GM21717 (cell line): ENCODE measurements around the gene CSMD2.

Experiments
- ATAC-seq: cut with Tn5 transposase; IDR thresholded peaks from one replicate; pipeline ENCODE4 v1.9.1; 2021; ENCODE audit warnings: mild to moderate bottlenecking, moderate library complexity; ENCODE audit not compliant: unreplicated experiment

Gene CSMD2

GRCh38 chr1:33916786-33917185 is 248.2 kb downstream of the CSMD2 start:
- ATAC-seq: no peak

DNA sequence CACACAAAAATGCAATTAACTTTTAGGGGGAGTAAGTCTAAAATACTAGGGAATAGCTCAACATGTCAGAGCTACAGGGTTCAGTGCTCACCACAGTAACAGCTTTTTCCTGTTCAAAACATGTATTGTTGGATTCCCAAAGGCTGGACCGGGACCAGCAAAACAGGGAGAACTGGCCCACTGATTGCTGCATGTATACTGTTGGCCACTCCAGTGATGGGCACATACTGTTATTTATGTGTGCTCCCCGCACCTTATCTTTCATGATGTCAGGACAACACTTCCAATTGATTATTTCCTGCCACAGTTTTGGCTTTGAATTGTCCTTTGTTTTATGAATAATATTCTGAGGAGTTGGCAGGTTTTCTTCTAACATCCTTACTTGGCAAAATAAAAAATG is 250.5 kb downstream of the CSMD2 start:
- ATAC-seq: no peak

GRCh38 chr1:33908324-33908956 is 256.6 kb downstream of the CSMD2 start:
- ATAC-seq: no peak

- ATAC-seq: no peak
These were observed 258.9 kb downstream of the CSMD2 start for GRCh38 chr1:33906156-33906555.

DNA sequence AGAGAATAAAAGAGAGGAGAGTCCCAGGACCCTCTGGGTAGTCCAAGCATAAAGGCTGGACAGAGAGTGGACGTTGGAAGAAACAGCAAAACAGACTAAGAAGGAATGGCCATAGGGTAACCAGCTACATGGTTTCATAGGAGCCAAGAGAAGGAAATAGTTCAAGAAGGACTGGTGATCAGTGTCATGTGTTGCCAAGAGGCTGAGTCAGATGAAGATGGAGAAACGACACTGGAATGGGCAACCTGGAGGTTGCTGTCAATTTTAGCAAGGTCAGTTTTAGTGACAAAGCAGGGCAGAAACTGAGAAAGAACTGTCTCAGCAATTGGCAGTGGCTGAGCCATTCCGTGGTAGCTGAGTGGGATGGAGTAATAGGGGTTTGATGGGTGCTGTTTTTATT is 259.8 kb downstream of the CSMD2 start:
- no peak for ATAC-seq

- peak; percentile 31 for ATAC-seq
These were observed 261.8 kb downstream of the CSMD2 start for GRCh38 chr1:33903210-33903589.

DNA sequence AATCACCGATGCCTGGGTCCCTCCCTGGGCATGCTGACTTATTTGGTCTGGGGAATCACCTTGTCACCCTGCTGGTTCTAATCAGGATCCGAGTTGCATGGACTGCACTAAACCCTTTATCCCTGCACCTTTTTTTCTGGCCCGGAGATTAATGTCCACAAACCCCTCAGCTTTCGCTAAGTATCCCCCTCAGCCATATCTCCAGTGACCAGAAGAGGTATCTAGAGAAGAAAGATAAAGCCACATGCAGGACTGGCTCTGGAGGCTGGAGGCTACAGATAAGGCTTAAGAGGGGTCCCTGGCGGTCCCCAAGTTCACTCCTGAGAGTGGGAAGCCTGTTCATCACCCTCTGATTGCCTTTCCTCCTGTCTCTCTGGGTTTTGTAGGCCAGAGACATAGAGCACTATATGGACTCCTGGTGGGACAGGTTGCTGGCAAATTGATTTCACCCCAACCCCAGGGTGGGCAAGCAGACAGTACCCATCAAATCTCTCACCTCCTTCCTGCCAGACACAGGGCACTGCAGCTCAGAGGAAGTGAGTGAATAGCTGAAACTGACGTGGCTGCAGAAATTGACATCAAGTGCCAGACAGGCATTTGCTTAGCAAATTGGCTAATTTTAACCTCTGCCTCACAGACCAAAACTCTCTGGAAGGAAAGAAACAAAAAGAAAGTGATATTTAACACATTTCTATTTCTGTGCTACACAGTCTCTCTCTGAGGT is 262.4 kb downstream of the CSMD2 start:
- ATAC-seq: peak; percentile 65

DNA sequence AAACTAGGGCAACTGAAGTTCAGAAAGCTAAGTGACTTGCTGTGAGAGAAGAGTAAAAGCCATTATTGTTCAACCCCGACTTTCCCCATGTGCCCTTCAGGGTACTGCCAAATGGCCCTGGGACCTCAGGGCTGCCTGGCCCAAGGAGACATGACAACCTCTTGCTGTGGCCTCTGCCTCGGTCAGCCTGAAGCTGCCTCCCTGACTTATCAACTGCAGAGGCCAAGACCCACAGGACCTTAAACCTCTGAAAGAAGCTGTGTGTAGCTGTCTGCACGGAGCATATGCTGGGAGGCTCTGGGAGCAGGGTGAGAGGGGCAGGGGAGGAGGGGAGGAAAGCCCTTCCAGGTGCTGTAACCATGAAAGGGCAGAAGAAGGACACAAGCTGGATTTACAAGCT is 265.3 kb downstream of the CSMD2 start:
- ATAC-seq: no peak

GRCh38 chr1:33898881-33899280 is 266.1 kb downstream of the CSMD2 start:
- no peak for ATAC-seq

DNA sequence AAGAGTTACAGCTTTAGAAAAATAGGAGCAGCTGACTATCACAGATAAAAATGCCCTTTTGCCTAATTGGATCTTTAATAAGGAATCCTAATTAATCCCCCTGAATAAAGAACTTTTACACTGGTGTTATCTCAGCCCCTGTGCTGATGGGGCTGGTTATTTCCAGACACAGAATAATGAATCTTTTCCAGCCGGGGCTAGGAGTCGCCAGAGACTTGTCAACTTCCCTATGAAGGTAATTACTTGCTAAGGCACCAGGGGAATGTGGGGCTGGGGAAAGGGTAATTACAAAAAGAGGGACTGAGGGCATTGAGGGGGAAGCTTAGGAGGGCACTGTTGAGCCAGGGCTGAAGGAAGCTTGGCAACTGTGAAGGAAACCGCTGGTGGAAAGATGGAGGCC is 266.6 kb downstream of the CSMD2 start:
- no peak for ATAC-seq

GRCh38 chr1:33897092-33897725 is 267.8 kb downstream of the CSMD2 start:
- no peak for ATAC-seq

GRCh38 chr1:33895976-33896375 is 269.1 kb downstream of the CSMD2 start:
- ATAC-seq: no peak

- no peak for ATAC-seq
These were observed 269.6 kb downstream of the CSMD2 start for GRCh38 chr1:33895396-33895795.

DNA sequence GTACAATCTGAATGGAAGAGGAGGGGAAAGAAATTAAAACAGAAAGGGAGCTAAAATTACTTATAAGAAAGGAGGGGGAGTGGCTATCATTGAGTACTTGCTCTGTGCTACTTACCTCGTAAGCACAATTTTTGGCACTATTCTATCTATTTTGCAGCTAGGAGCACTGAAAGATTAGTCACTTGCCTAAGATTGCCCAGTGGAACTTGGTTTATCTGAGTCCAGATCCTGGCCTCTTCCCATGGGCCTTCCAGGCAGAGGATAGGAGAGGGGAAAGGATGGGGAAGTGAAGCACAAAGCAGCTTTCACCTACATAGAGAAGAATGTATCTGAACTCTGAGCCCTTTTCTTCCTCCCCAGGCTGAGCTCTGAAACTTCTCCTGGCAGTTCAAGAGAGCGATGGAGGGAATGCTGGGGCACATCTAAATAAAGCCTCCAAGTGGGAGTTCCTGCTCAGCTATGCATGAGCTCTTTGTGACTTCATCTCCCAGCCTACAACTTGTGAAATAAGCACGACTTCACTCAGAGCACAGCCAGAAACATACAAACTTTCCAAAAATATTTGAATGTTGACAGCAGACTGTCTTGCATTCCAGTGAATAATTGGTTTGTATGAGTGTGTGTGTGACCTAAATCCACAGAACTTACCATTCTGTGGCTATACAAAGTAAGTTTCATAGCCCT is 271.7 kb downstream of the CSMD2 start:
- no peak for ATAC-seq

DNA sequence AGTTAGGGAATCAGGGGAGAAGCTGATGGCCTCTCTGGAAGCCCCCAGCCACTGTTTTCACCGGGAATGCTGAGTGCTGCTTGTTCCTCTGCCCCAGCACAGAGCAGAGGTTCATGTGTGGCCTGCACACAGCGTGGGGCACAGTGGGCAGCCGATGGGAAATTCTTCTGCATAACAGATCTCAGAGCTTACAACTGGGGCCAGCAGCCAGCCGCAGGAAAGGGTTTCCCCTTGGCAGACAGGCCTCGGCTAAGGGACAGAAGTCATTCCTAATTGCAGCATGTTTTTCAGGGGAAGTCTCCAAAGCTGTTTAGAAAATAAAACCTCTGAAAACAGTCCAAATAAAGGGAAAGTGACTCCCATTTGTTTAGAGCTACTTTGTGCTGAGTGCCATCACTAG is 278.5 kb downstream of the CSMD2 start:
- ATAC-seq: no peak

GRCh38 chr1:33880305-33880704 is 284.7 kb downstream of the CSMD2 start:
- no peak for ATAC-seq

DNA sequence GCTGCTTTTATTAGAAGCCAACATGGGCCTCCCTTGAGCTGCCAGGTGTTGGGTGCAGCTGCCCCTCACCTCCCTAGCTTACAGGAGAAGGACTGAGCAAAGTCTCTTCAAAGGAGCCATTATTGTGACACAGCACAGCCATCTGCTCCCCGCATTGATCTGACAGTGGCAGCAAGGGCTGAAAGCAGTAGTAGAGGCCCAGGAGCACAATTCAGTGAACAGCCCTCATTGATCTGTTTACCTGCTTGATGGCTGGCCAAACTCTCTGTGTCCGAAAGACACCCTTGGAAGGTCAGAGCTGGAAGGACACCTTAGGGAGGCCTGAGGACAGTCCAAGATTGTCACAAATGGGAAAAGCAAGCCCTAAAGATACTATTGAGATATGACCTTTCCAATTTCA is 286.6 kb downstream of the CSMD2 start:
- ATAC-seq: no peak

DNA sequence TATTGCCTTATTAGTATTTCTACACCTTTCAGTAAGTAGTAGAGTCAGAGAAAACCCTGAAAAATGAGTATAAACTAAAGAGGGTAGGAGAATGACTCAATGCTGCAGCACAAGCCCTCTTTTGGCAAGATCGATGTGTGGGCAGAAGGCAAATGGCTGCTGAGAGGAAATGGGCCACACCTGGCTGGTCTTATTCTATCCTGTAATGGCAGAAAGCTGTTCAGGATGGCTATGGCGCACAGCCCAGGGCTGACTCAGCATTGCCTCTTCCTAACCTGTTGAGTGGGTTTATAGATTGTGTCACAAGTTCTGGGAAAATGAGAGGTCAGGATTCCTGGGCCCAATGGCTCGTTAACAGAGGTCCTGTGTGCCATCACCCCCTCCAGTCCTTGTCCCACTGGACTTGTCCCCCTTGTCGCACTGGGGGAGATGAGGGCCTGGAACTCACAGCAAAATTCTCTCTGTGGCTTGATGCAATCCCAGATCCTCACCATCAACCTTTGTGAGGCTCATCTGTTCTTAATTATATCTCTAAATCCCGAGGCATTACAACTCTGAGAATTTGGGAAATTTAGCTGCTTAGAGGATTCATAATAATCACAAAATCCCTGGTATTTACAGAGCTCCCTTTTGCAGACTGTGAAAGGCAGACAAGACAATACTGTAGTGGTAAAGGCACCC is 287.9 kb downstream of the CSMD2 start:
- no peak for ATAC-seq

GRCh38 chr1:33875862-33876261 is 289.2 kb downstream of the CSMD2 start:
- no peak for ATAC-seq

DNA sequence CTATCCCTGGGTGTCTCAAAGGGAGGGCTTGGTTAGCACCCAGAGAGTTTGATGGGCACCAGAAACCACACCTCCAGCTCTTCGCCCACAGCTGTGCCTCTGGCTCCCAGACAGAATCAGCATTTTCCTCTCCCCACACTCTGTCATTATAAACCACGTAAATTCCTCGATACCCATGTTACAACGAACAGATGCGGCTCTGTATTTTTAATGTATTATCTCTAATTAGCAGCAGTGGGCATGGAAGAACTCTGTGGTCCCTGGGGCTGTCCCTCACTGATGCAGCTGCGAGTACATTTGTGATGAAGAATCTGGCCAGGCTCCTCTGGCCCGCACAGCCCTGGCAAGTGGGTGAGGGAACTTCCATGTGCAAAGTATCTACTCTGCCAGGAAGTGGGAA is 290.4 kb downstream of the CSMD2 start:
- no peak for ATAC-seq

- ATAC-seq: no peak
These were observed 292.3 kb downstream of the CSMD2 start for GRCh38 chr1:33872683-33873082.
